ENCODE results near the gene PRKCA.

PRKCA gene

DNA sequence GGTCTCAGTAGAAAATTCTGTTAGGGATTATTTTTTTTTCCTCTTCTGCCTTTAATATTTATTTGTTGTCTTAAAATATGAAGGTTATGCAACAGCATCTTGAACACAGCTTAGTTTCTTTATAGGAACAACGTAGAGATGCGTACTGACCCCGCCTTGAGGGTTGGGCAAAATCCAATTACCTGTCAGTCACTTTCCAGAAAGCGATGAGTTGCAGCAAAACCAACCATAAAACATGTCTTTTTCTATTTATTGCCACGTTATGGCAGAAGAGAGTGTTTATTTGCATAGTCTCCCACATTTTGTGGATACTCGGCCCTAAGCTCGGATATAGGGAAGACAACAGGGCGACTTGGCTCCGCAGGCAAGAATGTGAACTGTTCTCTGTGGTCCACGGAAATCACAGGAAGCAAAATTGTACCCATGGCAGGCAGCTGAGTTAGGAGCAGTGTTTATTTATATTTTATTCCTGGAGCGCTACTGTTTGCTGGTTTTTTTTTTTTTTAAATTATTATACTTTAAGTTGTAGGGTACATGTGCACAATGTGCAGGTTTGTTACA is 488.2 kb downstream of the PRKCA start:
- DNase-seq: no peak

DNA sequence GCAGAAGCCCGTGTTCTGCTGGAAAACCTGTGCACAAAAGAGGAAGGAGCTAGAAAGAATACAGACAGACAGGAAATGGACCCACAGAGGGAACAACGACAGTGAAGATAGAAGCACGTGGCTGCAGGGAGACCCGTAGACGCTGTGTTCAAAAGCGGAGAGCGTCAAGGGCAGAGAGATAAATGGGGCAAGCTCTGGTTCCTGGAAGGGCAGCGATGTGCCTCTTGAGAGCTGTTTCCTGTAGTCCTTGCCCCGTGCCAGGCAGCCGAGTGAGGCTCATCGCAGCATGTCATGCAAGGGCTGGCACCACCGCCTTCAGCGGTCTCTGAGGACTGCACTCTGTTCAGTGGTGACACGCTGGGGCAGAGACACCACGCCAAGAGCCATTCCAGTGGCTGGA is 488.9 kb downstream of the PRKCA start:
- DNase-seq: peak; percentile 54

DNA sequence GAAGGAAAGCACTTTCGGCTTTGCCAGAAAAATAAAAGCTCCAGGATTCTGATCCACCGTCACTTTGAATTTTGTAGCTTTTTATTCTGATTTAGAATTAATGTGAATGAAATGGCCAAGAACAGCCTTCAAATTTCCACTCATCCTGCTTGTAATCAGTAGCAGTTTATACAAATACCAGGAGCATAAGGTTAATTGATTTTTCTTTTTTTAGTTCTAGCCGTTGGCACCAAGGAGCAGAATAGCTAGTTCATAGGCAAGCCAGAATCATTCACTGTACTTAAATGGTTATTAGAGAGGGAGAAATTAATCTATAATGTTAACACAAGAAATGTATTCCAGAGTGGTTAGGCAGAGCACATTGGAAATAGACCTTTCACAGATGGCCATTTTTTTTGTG is 491.4 kb downstream of the PRKCA start:
- no peak for DNase-seq

DNA sequence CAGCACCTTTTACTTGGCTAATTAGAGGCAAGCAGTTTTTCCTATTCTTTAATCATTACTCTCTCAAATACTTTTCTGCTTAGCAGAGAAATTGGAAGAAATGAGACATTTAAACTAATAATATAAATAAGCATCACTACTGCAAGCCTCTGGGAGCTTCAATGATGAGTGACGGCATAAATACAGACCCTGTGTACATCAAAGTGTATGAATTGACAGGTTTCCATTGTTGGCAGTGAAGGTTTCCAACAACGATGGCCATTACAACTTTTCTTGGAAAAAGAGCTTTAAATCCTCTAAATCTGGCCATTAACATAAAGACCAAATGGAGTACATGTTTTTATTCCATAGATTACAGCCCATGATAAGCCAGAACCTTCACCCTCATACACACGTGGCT is 493.1 kb downstream of the PRKCA start:
- no peak for DNase-seq

DNA sequence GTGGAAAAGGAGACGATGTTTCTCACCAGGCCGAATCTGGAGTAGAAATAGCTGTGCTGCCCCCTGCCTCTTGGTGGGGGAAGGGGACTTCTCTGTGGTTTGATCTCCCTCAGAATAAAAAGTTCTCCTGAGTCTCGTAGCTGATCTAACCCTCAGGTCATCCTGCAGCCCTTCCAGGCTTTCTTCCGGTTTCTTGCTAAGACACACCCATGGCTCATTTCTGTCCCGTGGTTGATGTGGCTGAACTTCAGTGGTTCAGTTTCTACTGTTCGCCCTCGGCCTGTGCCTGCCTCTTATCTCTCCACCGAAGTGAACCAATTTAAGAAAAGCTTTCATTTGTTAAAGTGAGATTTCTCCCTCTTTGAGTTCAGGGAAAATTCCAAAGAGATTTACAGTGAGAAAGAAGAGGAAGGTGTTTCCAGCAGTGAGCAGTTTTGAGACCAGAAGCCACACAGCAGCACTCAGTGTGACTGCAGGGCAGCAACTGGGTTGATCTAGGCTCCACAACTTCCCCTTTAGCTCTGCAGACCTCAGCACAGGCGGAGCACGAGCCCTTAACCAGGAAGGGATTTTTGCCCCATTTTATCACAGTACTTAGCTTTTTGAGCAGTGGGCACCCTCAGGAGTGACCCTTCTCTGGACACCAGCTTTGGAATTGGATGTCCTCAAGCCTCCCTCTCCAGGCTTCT is 497.6 kb downstream of the PRKCA start:
- no peak for DNase-seq

DNA sequence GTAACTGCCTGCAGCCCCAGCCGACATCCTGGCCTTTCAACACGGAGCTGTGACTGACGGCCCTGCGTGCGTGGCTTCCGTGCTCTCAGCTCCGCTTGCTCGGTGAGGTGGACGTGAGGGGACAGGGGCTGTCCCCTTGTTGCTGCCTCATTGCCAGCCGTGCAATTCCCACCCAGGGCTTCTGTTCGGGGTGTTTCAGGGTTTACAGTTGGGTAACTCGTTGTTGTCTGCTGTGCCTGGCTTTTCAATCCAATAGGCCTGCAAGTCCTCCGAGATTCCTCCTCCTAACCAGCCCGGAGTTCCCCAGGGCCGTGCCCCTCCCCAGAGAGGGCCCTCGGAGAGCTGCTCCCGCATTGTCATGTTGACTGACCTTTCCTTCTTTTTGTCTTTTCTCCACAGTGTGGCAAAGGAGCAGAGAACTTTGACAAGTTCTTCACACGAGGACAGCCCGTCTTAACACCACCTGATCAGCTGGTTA is 501.1 kb downstream of the PRKCA start:
- no peak for DNase-seq

DNA sequence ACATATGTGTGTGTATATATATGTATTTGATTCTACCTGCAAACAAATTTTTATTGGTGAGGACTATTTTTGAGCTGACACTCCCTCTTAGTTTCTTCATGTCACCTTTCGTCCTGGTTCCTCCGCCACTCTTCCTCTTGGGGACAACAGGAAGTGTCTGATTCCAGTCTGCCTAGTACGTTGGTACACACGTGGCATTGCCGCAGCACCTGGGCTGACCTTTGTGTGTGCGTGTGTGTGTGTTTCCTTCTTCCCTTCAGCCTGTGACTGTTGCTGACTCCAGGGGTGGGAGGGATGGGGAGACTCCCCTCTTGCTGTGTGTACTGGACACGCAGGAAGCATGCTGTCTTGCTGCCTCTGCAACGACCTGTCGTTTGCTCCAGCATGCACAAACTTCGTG is 503.2 kb downstream of the PRKCA start:
- DNase-seq: no peak

DNA sequence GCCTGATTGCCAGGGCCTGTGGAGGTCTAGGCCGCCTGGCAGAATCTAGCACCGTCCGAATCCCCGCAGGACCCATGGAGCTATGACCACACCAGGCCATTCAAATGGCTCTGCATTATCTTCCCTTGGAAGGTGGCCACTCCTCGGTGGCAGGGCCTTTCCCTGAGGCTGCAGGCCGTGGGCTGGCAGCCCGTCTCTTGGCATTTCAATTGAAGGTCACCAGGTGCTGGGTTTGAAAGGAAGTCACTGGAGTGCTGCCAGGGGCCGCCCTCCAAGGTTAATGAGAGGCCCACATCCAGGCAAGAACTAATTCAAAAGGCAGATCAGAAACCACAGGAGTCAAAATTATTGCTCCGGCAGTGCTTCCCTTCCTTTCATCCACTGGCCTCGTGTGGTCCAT is 504.8 kb downstream of the PRKCA start:
- DNase-seq: no peak

DNA sequence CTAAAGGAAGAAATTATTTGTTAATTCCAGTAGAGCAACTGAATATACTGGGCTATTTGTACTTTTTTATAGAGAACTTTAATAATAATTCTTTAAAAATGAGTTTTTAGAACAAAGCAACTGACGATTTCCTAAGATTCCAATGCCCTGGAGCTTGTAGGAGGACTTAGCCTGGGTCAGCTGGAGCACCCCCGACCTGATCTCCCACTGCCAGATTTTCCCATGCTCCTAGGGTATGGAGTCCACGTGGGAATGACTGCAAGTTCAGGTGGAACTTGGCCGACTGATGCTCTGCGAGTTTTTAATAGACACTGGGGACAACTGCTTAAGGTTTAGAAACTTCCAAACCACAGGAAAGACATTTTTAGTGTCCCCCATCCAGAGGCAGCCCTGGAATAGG is 507.0 kb downstream of the PRKCA start:
- DNase-seq: no peak

DNA sequence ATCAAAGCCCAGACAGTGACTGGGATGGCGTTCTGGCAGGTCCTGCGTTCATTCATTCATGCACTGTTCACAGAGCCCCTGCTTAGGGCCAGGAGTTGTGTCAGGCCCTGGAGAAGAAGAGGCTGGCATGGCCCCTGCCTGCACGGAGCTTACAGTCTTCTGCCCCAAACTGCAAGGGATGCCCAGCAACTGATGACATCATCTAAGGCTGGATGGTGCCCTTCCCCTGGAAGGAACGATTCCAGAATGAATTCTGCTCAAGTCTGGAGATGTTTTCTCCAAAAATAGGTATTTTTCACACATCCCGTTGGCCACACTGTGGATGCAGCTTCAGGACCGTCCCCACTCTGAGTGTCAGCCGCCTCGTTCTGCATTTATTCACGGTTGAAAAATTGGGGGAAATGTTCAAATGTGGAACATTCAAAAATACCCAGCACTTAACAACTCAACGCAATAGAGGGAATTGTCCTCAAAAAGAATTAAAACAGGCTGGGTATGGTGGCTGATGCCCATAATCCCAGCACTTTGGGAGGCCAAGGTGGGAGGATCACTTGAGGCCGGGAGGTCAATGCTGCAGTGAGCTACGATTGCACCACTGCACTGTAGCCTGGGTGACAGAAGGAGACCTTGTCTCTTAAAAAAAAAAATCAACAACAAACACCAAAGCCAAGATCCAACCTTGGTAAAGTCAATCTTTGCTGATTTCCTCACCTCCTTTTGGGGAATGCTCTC is 508.7 kb downstream of the PRKCA start:
- no peak for DNase-seq

DNA sequence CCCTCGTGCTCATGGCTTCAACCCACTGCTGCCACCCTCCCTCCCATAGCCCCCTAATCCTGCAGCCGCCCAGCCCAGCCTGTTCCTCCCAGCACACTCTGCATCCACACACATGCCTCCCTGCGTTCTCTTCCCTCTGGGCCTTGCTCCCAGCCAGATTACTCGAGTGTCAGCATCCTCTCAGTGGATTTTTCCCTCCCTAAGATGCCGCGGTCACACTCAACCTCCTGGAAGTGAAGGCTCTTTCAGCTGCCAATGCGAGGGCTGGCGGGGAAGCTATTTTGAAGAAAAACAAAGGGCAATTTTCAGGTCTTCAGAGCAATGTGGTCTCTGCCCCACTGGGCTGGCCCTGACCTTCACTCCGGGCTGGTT is 509.3 kb downstream of the PRKCA start:
- no peak for DNase-seq

DNA sequence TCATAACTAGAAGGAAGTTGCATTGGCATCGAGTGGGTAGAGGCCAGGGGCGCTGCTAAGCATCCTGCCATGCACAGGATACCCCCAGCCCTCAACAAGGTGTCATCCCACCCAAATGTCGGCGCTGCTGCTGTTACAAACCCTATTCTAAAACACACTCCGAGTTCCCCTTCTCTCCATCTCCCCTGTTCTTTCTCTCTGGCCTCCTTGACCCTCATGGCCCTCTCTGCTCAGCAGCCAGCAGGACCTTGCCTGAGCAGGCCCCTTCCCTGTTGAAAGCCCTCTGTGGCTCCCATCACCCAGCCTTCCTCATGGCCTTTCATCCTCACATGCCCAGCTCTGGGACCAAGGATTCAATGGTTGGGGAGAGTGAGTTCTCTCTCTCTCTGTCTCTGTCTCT is 510.2 kb downstream of the PRKCA start:
- no peak for DNase-seq

DNA sequence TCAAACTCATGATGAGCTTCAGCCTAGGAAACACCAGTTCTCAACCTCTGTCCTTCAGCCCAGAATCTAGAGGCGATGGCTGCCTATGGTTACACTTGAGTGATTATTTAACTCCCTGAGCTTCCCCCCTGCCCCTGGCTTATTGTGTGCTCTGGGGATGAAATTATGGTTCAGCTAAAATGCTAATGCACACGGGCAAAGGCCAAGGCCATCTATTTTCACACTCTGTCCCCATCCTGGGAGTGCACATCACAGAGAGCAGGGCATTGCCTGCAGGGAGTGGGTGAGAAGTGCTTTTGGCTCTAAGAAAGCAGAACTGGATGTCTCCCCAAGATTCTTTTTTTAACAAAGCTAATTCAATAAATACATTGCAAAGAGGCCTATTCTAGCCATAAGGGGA is 510.9 kb downstream of the PRKCA start:
- no peak for DNase-seq

DNA sequence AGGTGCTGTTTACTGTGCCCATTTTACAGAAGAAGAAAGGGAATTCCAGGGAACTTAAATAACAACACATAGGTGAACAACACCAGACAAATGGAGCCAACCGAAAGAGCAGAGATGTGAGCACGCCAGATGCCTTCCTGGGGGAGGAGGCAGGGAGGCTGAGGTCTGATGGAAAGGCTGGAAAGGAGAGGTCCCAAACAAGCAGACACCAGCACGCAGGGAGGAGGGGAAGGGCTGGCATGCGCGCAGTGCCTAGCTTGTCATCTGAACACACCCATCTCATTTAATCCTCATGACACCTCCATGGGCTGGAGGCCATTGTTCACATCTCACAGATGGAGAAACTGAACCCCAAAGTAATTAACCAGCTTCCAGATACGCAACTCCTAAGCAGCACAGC is 511.6 kb downstream of the PRKCA start:
- no peak for DNase-seq

DNA sequence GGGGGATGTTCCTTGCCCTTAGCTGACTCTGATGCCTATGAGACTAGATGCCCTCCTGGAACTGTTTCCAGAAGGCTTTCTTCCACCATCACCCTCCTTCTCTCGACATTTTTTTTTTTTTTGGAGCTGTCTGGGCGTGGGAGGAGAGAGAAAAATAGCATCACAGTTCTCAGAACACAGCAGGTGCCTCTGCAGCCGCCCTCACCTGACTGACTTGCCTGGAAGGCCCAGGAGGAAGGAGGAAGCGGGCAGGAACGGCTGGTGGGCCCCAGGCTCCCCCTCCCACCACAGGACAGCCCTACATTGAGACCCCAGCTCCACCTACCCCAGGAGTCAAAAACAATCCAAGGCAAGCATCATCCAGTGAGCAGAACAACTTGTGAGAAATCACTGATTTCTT is 512.2 kb downstream of the PRKCA start:
- DNase-seq: no peak

DNA sequence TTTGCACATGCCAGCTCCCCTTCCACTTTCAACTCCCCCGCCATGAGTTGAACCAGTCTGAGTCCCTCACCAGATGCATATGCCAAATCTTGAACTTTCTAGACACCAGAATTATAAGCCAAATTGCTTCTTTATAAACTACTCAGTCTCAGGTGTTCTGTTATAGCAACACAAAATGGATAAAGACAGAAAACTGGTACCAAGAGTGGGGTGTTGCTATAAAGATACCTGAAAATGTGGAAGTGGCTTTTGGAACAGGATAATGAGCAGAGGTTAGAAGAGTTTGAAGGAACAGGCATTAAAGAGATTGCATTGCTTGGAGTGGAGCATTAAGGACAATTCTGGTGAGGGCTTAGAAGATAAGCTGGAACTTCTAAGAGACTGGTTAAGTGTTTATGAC is 515.3 kb downstream of the PRKCA start:
- no peak for DNase-seq

DNA sequence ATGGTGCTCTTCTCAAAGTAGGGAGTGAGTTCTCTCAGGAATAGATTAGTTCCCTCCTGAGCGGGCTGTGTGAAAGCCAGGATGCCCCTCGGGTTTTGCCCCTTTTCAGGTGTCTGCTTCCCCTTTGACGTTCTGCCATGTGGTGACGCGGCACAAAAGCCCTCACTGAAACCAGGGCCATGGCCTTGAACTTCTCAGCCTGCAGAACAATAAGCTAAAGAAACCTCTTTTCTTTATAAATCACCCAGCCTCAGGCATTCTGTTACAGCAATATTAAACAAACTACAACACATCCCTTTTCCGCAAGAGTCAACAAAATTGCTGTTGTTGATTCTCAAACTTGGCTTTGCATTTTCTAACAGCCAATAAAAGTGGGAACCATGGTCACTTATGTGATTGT is 517.1 kb downstream of the PRKCA start:
- no peak for DNase-seq

DNA sequence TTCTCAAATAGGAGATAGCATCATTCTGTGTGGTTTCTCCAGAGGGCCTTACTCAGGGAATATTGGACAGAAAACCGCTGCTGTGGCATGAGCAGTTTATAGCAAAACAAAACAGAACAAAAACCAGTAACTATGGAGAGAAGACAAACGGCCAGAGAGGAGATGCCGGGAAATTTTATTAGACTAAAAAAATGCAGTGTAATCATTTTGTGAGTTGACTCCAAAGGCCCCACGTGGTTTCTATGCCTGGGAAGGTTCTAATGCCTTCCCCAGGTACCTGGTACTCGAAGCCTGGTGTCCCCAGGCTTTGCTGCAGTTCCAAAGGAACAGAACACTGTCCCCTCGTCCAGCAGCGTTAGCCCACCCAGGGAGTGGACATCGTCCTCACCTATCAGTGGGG is 519.6 kb downstream of the PRKCA start:
- no peak for DNase-seq

DNA sequence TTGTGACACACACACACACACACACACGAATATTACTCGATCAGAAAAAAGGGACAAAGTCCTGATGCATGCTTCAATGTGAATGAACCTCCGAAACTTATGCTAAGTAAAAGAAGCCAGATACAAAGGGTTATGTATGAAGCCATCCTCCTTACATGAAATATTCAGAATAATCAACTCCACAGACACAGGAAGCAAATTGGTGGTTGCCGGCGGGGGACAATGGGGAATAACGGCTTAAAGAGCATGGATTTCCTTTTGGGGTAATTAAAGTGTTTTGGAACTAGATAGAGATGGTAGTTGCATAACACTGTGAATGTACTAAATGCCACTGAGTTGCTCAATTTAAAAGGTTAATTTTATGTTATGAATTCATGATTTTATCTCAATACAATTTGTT is 524.4 kb downstream of the PRKCA start:
- DNase-seq: no peak

DNA sequence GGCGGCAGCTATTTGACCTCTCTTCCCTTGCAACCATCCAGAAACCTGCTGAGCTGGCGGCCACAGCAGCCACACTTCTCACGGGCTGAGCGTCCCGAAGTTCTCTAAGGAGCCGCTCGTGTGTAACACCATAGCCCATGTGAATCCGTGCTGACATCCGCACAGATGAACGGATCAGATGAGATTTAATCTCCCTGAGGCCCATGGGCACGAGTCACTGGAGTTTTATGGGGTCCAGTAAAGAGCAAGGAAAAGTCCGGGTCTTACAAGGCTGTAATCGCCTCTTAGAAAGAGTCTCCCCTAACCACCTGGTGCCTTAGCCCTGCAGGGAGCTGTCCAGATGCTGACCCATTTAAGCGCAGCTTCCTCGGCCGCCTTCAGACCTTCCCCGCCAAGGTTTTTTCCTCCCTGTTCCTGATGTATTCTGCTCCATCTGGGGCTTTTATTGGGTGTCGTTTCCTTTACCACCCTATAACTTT is 527.0 kb downstream of the PRKCA start:
- DNase-seq: no peak

DNA sequence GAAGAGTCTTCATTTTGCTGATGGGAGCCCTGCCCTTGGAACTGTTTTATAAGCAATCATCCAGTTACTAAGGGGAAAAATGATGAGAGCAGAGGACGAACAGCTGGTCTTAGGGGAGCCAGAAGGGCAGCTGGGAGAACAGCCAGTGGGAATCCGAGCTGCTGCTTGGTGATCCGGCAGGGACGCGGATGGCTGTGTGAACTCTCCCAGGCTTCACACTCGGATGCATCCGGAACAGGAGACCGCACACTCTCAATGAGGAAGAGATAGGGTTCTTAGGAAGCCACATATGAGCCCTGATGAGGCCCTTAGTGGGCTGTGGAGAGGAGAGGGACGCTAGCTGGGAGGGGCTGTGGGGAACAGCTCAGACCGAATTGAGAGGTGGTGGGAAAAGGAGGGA is 527.5 kb downstream of the PRKCA start:
- no peak for DNase-seq

DNA sequence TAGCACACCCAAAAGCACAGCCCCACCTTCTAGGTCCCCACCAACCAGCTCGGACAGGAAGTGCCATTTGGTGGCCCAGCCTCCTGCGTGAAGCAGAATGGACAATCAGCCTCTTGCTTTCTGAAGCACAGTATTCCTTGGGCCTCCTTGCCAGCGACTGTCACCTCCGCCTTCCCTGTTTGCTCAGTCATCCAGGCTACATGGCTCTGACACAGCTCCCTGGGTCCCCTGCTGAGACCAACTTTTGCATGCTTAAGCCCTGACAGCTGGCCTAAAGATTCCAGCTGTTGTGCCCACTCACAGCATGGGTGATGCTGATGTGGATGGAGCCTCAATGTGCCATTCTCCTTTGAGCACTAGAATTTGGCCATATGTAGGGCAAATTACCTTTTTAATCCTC is 528.0 kb downstream of the PRKCA start:
- no peak for DNase-seq

DNA sequence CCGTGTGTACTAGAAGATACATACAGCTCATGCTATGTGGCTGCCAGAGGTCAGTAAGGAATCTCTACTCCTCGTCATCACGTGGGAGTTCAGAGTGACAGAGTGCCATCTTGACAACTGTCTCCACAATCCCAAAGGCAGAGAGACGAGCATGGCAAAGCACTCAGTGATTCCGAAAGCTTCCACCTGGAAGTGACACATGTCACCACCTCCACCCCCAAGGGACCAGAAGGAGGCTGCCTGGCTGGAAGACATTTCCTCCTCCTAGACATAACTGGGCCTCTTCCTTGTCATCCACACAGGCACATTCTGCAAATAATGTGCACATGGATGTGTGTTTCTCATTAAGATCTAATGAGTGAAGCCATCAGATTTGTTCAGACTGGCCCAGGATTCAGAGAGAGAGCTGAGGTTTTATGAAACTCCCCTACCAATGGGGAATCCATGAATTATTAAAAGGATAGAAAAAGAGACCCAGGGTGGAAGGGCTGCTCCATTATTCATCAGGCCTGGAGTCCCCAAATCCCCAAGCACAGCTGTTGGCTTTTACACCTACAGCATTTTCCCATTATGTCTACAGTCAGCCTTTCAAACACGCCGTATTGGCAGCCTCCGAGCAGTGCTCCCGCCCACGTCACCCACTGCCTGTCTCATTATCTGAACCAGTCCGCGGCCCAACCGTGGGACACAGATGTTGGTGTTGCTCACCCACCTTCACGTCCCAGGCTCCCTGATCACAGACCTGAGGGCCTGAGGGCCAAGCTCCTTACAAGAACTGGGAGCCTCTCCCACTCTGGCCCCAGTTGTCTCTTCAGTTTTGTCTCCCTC is 529.2 kb downstream of the PRKCA start:
- DNase-seq: no peak
